DND-41 (cell line): ENCODE data around the gene SMIM43.

Experiments used
- ATAC-seq: fragments of 200-7000 bp; cut with Tn5 transposase; 3 replicates; pipeline ENCODE4 v1.9.1; 2021; ENCODE audit warnings: low read depth; ENCODE audit not compliant: insufficient read depth
- DNase-seq: peaks from one replicate; pipeline ENCODE4 v3.0.0-alpha.2; 2020
- H2AFZ ChIP-seq: 2 replicates; pipeline ENCODE4 v1.6.0; 2012; ENCODE audit warnings: low read depth, low read length
- H3K27ac ChIP-seq: 2 replicates; pipeline ENCODE4 v1.5.1; 2012; ENCODE audit warnings: low read length, inconsistent platforms
- H3K27me3 ChIP-seq: fragments of 200-600 bp; sonication (generic); 2 replicates; pipeline ENCODE4 v1.6.0; 2012; ENCODE audit warnings: low read length, mild to moderate bottlenecking, inconsistent platforms; ENCODE audit not compliant: insufficient read depth, poor library complexity
- H3K36me3 ChIP-seq: 2 replicates; pipeline ENCODE4 v1.5.1; 2012; ENCODE audit warnings: low read length, inconsistent platforms; ENCODE audit not compliant: insufficient read depth
- H3K4me1 ChIP-seq: 2 replicates; pipeline ENCODE4 v1.5.1; 2012; ENCODE audit warnings: mild to moderate bottlenecking, low read length; ENCODE audit not compliant: insufficient read depth
- H3K4me2 ChIP-seq: 2 replicates; pipeline ENCODE4 v1.6.0; 2012; ENCODE audit warnings: mild to moderate bottlenecking, moderate library complexity, low read length, inconsistent platforms; ENCODE audit not compliant: insufficient read depth
- H3K4me3 ChIP-seq, 2 experiments: fragments of 200-600 bp in 1 of 2; shearing (Covaris generic) in 1 of 2; 2 replicates each; pipeline ENCODE4 v1.5.1; 2012 to 2016; ENCODE audit warnings: inconsistent platforms in 2 of 2, low read length in 2 of 2, mild to moderate bottlenecking in 2 of 2, low read depth in 1 of 2, moderate library complexity in 1 of 2
- H3K79me2 ChIP-seq: 2 replicates; pipeline ENCODE4 v1.6.0; 2012; ENCODE audit warnings: low read length, inconsistent platforms; ENCODE audit not compliant: insufficient read depth
- H3K9ac ChIP-seq: 2 replicates; pipeline ENCODE4 v1.6.0; 2012; ENCODE audit warnings: low read depth, mild to moderate bottlenecking, inconsistent platforms, low read length, moderate library complexity
- H3K9me3 ChIP-seq: 2 replicates; pipeline ENCODE4 v1.5.1; 2012; ENCODE audit warnings: low read length, moderate library complexity, mild to moderate bottlenecking, inconsistent platforms; ENCODE audit not compliant: insufficient read depth, severe bottlenecking
- H4K20me1 ChIP-seq: 2 replicates; pipeline ENCODE4 v1.6.0; 2012; ENCODE audit warnings: low read length; ENCODE audit not compliant: insufficient read depth
- CTCF ChIP-seq: IDR thresholded peaks from 2 replicates; pipeline ENCODE4 v1.5.1; 2012; ENCODE audit warnings: borderline replicate concordance, low read length, moderate library complexity, mild to moderate bottlenecking; ENCODE audit not compliant: poor library complexity, severe bottlenecking; ENCODE audit errors: extremely low read depth
- EZH2 ChIP-seq: IDR thresholded peaks from 3 replicates; pipeline ENCODE4 v1.6.1; 2012; ENCODE audit warnings: borderline replicate concordance, low read depth, mild to moderate bottlenecking, moderate library complexity, low read length, inconsistent platforms; ENCODE audit not compliant: severe bottlenecking

Gene SMIM43

DNA sequence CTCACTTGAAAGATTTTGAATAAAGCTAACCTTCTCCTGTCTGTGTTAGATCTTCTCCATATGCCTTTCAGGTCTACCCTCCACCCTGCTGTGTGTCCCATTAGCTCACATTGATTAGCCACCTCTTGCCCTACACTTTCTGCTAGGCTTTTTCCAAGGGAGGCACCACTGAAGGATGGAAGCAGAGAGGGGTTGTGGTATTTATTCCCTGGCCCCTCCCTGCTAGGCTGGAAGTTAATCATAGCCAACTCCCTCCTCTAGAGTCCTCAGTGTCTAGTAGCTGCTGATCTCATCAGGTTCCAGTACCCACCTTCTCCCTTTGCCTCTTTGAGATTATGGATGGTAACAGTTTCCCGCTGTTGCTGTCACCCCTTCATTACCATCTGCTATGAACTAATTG is 8.9 kb upstream of the SMIM43 start:
- peaks cover 3% of the 10 kb centered on the region; the same call in 1 of the 2 replicates for H3K4me1 ChIP-seq
- no peak overlapping the region for H3K27ac ChIP-seq
- no peaks in the 10 kb centered on the region for H3K27me3 ChIP-seq
- no peaks in the 10 kb centered on the region for H4K20me1 ChIP-seq
- H3K79me2 ChIP-seq: no peaks in the 10 kb centered on the region
- no peak overlapping the region for H3K4me2 ChIP-seq
- TF ChIP-seq EZH2 (no peak), CTCF (no peak)
- no peaks in the 10 kb centered on the region for H3K9me3 ChIP-seq
- H2AFZ ChIP-seq: 0 out of 2 replicates have a peak overlapping the region, but pooled peaks have one; percentile 24
- H3K36me3 ChIP-seq: no peaks in the 10 kb centered on the region
- DNase-seq (no peak), ATAC-seq (no peak)
- H3K9ac ChIP-seq: no peak overlapping the region
- no peak overlapping the region for H3K4me3 ChIP-seq

DNA sequence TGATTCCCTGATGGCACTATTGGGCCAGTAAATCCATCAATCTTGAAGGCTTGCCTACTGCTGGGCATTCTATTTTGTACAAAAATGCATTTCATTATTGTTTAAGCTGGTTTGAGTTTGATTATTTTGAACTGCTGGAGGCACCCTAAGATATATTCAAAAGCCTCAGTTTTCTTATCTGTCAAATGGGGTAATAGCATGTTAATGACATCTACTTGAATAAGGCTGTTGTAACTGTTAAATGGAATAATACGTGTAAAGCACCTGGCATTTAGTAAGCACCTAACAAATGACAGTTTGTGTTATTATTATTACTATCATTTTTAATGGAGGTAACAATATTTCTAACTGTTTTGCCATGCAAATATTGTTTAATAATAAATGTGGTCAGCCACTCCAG is 6.9 kb upstream of the SMIM43 start:
- DNase-seq (no peak), ATAC-seq (no peak)
- peaks cover 3% of the 10 kb centered on the region; the same call in 1 of the 2 replicates for H3K4me1 ChIP-seq
- H3K9me3 ChIP-seq: no peaks in the 10 kb centered on the region
- H3K27me3 ChIP-seq: no peaks in the 10 kb centered on the region
- H3K9ac ChIP-seq: no peak overlapping the region
- no peak overlapping the region for H3K4me2 ChIP-seq
- no peaks in the 10 kb centered on the region for H3K36me3 ChIP-seq
- no peak overlapping the region for H3K4me3 ChIP-seq
- no peaks in the 10 kb centered on the region for H3K79me2 ChIP-seq
- no peak for TF ChIP-seq CTCF
- TF ChIP-seq EZH2: no peak
- no peak overlapping the region for H3K27ac ChIP-seq
- H4K20me1 ChIP-seq: no peaks in the 10 kb centered on the region
- H2AFZ ChIP-seq: no peak overlapping the region

GRCh38 chr4:121769341-121769740 is 4.4 kb upstream of the SMIM43 start:
- no peaks in the 10 kb centered on the region for H3K27me3 ChIP-seq
- no peak overlapping the region for H3K9ac ChIP-seq
- H3K4me2 ChIP-seq: no peak overlapping the region
- no peaks in the 10 kb centered on the region for H3K79me2 ChIP-seq
- ATAC-seq (no peak), DNase-seq (no peak)
- H3K4me3 ChIP-seq: no peak overlapping the region
- H3K27ac ChIP-seq: no peak overlapping the region
- H4K20me1 ChIP-seq: no peaks in the 10 kb centered on the region
- H3K4me1 ChIP-seq: peaks cover 3% of the 10 kb centered on the region; the same call in 1 of the 2 replicates
- no peak overlapping the region for H2AFZ ChIP-seq
- no peaks in the 10 kb centered on the region for H3K9me3 ChIP-seq
- TF ChIP-seq EZH2 (no peak), CTCF (no peak)
- no peaks in the 10 kb centered on the region for H3K36me3 ChIP-seq

- H4K20me1 ChIP-seq: no peaks in the 10 kb centered on the region
- H3K9ac ChIP-seq: no peak overlapping the region
- no peak overlapping the region for H2AFZ ChIP-seq
- H3K4me2 ChIP-seq: no peak overlapping the region
- no peaks in the 10 kb centered on the region for H3K9me3 ChIP-seq
- H3K27ac ChIP-seq: no peak overlapping the region
- H3K79me2 ChIP-seq: no peaks in the 10 kb centered on the region
- DNase-seq: no peak
- no peak overlapping the region for H3K4me3 ChIP-seq
- ATAC-seq: no peak
- H3K27me3 ChIP-seq: no peaks in the 10 kb centered on the region
- TF ChIP-seq CTCF (no peak), EZH2 (no peak)
- no peaks in the 10 kb centered on the region for H3K4me1 ChIP-seq
- H3K36me3 ChIP-seq: no peaks in the 10 kb centered on the region
Observed at GRCh38 chr4:121767166-121767565, 2.2 kb upstream of the SMIM43 start.
